Skeletal muscle tissue (tissue), 4 donors: ENCODE results near the gene TOP3B. TPM values are rescaled to one million over a fixed set of nuclear protein-coding genes. Genes with fewer than 3 reads are reported as not detected.

Experiments
- H3K27ac ChIP-seq: one replicate; pipeline ENCODE4 v1.7.0; 2013; ENCODE audit warnings: mild to moderate bottlenecking, low read depth, low read length, inconsistent platforms
- H3K27me3 ChIP-seq, 3 donors: one replicate each; pipeline ENCODE4 v1.7.0; 2013; ENCODE audit warnings: low read length in 3 of 3; ENCODE audit not compliant: control insufficient read depth in 3 of 3, insufficient read depth in 3 of 3
- H3K36me3 ChIP-seq, 3 donors: one replicate each; pipeline ENCODE4 v1.7.0; 2013; ENCODE audit warnings: low read length in 3 of 3; ENCODE audit not compliant: control insufficient read depth in 3 of 3, insufficient read depth in 3 of 3
- H3K4me1 ChIP-seq, 3 donors: one replicate each; pipeline ENCODE4 v1.7.0; 2013; ENCODE audit warnings: low read length in 3 of 3, mild to moderate bottlenecking in 3 of 3; ENCODE audit not compliant: control insufficient read depth in 3 of 3, insufficient read depth in 3 of 3
- H3K4me3 ChIP-seq, 3 donors: one replicate each; pipeline ENCODE4 v1.7.0; 2013; ENCODE audit warnings: low read length in 3 of 3
- H3K9ac ChIP-seq, 3 donors: one replicate each; pipeline ENCODE4 v1.7.0; 2013; ENCODE audit warnings: low read length in 3 of 3, mild to moderate bottlenecking in 3 of 3, moderate library complexity in 2 of 3, low read depth in 1 of 3
- H3K9me3 ChIP-seq, 3 donors: one replicate each; pipeline ENCODE4 v1.7.0; 2013; ENCODE audit warnings: low read length in 3 of 3; ENCODE audit not compliant: control insufficient read depth in 3 of 3
- total RNA-seq: library from RNA; depleted of rRNA; stranded (reverse); fragments of >200 nt; gene quantifications from one replicate; pipeline ENCODE4 v1.2.3, GENCODE V29; 2014
- donor health status: Osteomylitis.

TOP3B gene
- total RNA-seq, 1 donor from 2014 or later: 14.1 TPM

DNA sequence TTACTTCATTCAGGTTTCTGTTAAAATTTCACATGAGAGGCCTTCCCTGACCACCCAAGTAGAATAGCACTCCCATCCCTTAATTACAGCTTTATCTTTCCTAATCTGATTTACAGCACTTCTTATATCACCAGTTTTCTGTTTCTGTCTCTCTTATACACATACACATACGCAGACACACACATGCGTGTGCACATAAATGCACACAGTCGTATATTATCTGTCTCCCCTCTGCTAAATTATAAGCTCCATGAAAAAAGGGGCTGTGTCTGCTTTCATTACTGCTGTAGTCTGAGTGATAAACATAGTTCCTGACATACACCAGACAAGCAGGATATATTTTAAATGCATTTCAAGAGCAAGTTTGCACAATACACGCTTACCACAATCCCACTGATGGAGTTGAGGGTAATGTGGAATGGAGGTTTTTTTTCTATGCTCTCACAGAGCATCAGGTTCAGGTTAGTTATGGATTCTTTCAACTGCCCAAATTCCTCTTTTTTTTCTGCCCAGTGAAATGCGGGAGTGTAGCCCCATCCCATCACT, 13.7 kb upstream of the TOP3B start:
- Histone ChIP-seq H3K4me3 (no peak overlapping the region), H3K9ac (no peak overlapping the region), H3K4me1 (no peaks in the 10 kb centered on the region), H3K9me3 (no peaks in the 10 kb centered on the region), H3K36me3 (no peaks in the 10 kb centered on the region), H3K27me3 (peaks cover 2 to 10% (median 6%) of the 10 kb centered on the region in 3 donors), H3K27ac (no peak overlapping the region)

DNA sequence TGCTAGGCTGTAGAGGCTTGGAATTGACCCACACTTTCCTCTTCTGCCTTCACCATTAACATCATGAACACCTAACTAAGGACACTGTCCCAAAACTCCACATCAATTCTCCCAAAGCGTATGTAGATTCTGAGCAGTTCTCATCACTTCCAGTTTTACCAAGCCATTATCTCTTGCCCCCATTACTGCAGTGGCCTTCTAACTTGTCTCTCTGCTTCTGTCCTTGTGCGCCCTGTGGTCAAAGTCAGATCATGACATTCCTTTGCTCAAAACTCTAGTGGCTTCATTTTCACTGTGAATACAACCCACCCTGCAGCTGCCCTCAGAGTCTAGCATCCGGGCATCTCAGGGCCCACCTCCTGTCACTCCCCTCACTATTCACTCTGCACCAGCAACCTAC, 13.1 kb upstream of the TOP3B start:
- no peaks in the 10 kb centered on the region for H3K9me3 ChIP-seq

DNA sequence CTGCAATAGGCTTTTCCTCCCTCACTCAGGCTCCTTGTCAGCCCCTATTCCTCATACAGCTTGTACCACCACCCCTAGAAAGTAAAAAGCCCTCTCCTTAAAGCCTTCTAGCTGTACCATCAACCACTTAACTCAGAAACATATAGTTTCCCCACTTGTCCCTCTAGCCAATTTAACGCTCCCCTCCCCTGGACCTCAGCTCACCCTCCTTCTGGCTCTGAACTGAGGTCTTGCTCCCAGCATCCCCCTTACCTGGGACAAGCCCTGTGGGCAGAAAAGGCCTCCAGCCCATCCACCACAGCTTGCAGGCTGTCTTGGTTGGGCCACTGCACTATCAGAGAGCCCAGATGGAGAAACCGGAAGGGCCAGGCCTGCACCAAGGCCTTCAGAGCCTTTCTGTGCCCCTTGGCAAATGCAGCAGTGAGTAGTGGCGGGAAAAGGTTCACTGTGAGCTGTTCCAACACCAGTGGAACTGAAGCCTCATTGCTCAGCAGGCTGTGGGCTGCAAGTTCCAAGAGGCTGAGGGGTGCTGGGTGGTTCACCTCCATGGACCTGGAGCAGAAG, 12.4 kb upstream of the TOP3B start:
- no peaks in the 10 kb centered on the region for H3K9me3 ChIP-seq
- H3K36me3 ChIP-seq: no peaks in the 10 kb centered on the region
- no peak overlapping the region for H3K4me3 ChIP-seq
- H3K27me3 ChIP-seq: peaks cover 4 to 19% (median 6%) of the 10 kb centered on the region in 3 donors
- no peak overlapping the region for H3K27ac ChIP-seq
- H3K4me1 ChIP-seq: no peaks in the 10 kb centered on the region
- H3K9ac ChIP-seq: no peak overlapping the region

More for the DNA sequence above, 13.1 kb upstream of the TOP3B start:
- no peaks in the 10 kb centered on the region for H3K36me3 ChIP-seq
- no peak overlapping the region for H3K4me3 ChIP-seq
- no peak overlapping the region for H3K9ac ChIP-seq
- peaks cover 4 to 15% (median 6%) of the 10 kb centered on the region in 3 donors for H3K27me3 ChIP-seq
- no peaks in the 10 kb centered on the region for H3K4me1 ChIP-seq
- H3K27ac ChIP-seq: no peak overlapping the region

DNA sequence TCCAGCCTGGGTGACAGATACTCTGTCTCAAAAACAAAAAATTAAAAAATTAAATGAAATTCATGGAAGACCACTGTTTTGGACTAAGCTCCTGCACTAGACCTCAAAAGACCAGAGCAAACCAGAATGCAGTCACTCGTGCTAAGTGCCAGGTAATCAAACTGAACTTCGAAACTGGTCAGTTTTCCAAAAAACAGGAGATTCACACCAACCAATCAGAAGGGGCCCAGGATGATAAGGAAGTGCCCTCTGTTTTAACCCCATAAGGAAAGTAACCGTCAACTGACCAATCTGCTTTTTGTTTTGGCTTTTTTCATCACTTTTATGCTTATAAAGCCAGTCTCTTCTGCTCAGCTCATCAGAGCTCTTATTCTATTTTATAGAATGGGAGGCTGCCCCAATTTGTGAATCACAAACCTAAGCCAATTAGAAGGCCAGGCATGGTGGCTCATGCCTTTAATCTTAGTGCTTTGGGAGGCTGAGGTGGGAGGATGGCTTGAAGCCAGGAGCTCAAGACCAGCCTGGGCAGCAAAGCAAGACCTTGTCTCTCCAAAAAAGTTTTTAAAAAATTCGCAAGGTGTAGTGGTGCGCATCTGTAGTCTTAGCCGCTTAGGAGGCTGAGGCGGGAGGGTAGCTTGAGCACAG, 10.1 kb upstream of the TOP3B start:
- Histone ChIP-seq H3K4me3 (no peak overlapping the region), H3K9me3 (no peaks in the 10 kb centered on the region), H3K4me1 (no peaks in the 10 kb centered on the region), H3K9ac (no peak overlapping the region), H3K36me3 (no peaks in the 10 kb centered on the region), H3K27ac (no peak overlapping the region), H3K27me3 (peaks cover 4 to 17% (median 6%) of the 10 kb centered on the region in 3 donors)

DNA sequence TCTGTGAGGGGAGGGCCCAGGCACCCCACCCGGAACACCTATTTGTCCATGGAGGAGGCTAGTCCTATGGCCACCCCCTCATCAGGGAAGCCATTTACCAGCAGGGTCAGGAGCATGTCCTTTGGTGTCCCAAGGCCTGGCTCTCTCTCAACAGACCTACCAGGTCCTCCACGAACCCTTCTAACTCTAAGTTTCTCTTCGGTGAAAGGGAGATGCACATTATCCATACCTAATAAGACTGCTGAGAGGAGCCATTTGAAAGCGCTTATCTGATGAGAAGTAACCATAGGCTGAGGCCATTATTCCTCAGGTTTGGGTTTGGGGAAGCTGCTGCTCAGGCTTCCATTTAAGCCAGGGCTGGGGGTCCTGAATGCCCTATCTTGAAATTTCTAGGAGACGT, 9.2 kb upstream of the TOP3B start:
- Histone ChIP-seq H3K4me1 (no peaks in the 10 kb centered on the region), H3K4me3 (no peak overlapping the region), H3K27me3 (peaks cover 4 to 17% (median 6%) of the 10 kb centered on the region in 3 donors), H3K9ac (no peak overlapping the region), H3K27ac (no peak overlapping the region), H3K9me3 (no peaks in the 10 kb centered on the region), H3K36me3 (no peaks in the 10 kb centered on the region)

DNA sequence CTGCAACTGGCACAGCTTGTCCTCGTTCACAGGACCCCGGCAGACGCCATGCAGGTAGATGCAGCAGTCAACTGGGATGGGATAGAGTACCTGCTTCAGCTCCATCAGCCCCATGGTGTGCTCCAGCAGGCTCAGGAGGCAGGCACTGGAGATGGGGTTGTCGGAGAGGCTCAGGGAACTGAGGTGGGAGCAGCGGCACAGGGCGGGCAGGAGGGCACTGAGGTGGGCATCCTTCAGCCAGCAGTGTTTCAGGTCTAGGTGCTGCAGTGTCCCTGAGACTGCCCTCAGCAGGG, 8.7 kb upstream of the TOP3B start:
- Histone ChIP-seq H3K9me3 (no peaks in the 10 kb centered on the region), H3K4me1 (no peaks in the 10 kb centered on the region), H3K27me3 (peaks cover 4 to 17% (median 6%) of the 10 kb centered on the region in 3 donors), H3K4me3 (no peak overlapping the region), H3K9ac (no peak overlapping the region), H3K27ac (no peak overlapping the region), H3K36me3 (no peaks in the 10 kb centered on the region)

DNA sequence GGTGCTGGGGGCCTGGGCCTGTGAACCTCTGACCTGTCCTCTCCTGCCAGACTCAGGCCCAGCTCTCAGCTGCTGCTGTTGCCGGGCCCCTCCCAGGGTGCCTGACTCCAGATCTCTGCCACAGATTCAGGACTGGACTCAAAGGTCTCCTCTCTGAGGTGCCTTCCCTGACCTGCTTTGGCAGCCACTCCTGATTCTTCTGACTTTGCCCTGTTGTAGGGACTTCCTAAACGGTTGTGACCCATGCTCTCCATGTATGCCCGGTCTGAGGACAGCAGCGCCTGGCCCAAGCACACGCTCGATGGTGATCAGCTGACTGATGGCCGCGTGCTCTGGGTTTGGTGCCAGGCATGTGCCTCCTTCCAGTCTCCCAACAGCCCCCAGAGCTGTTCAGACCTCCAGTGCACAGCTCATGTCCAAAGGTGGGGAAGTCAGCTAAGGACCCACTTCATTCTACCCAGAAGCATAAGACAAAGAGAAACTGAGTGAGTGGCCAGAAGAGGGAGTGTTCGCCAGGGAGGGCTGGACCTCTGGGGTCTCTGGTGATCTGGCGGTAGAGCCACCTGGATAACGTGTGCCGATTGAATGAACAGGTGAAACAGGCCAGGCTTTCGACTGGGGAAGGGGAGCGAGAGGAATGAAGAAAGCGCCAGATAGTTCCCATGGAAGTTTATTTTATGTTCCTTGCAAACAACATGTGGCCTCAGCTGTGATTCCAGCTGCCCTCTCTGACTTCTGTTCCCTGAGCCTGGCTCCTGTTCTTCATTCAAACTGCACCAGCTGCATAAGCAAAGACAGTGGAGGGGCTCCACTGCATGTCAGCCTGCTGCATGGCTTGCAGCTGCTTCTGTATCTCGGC, 8.1 kb upstream of the TOP3B start:
- Histone ChIP-seq H3K27ac (no peak overlapping the region), H3K9ac (no peak overlapping the region), H3K36me3 (no peaks in the 10 kb centered on the region), H3K4me1 (no peaks in the 10 kb centered on the region), H3K4me3 (no peak overlapping the region), H3K9me3 (no peaks in the 10 kb centered on the region), H3K27me3 (peaks cover 4 to 17% (median 6%) of the 10 kb centered on the region in 3 donors)

DNA sequence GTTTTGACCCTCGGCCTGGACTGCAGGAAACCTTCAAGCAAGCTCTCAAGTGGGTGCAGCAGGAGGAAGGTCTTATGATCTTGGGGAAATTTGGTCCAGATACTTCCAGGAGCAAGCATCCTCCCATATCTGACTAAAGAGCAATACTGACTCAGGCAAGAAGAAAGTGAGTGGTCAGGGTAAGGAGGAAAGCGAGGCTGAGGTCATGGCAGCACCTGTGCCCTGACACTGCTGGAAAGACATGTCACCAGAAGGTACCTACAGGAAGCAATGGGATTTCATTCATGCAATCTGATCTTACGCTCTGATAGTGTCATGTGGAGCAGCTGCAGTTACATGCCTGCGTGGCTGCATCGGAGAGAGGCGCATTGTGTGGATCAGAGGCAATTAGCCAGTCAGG, 6.5 kb upstream of the TOP3B start:
- no peak overlapping the region for H3K9ac ChIP-seq
- no peak overlapping the region for H3K4me3 ChIP-seq
- no peaks in the 10 kb centered on the region for H3K9me3 ChIP-seq
- H3K36me3 ChIP-seq: no peaks in the 10 kb centered on the region
- H3K27ac ChIP-seq: no peak overlapping the region
- peaks cover 4 to 17% (median 6%) of the 10 kb centered on the region in 3 donors for H3K27me3 ChIP-seq
- no peaks in the 10 kb centered on the region for H3K4me1 ChIP-seq

DNA sequence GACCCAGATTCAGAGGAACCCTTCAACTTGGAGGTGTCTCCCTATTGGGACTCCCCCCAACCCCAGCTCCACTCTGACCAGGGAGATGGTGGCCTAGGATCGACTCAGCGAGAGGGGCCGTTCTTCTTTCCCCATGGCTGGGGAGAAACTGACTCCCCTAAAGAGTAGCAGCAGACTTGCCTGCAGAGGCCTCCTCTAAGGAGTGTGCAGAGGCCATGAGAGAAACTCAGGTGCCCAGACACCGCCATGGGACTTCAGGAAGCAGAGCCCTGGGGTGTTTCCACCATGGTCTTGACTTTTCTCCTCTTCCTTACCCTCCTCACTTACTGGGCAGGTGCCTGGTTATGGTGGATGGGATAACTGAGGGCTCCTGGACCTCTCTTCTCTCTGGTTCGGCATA, 2.6 kb upstream of the TOP3B start:
- H3K36me3 ChIP-seq: peaks cover 1 to 2% (median 2%) of the 10 kb centered on the region in 3 donors
- H3K4me1 ChIP-seq: peaks cover 9 to 19% (median 10%) of the 10 kb centered on the region in 3 donors
- no peaks in the 10 kb centered on the region for H3K9me3 ChIP-seq
- no peak overlapping the region for H3K4me3 ChIP-seq
- H3K9ac ChIP-seq: no peak overlapping the region
- H3K27me3 ChIP-seq: peaks cover 0 to 4% (median 0%) of the 10 kb centered on the region in 3 donors
- H3K27ac ChIP-seq: no peak overlapping the region

DNA sequence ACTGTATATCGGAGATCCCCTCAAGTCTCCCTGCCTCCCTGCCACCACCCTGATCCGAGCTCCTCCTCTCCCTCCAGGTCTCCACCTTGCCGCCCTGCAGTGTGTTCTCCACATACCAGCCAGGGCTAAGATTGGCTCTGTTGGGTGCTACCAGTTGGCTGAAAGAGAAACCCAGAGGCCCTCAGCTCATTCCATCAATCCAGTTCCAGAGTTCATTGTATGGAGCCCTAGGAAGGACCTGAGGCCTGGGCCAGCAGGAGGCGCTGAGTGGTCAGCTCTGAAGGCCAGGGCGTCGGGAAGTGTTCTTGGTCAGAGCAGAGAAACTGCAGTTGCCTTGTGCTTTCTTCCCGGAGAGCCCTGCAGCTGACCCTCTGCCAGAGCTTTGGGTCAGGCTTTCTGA, 2.2 kb upstream of the TOP3B start:
- Histone ChIP-seq H3K9me3 (no peaks in the 10 kb centered on the region), H3K27me3 (peaks cover 0 to 2% (median 0%) of the 10 kb centered on the region in 3 donors), H3K4me3 (no peak overlapping the region), H3K36me3 (peaks cover 2% of the 10 kb centered on the region in 3 donors), H3K9ac (no peak overlapping the region), H3K27ac (no peak overlapping the region), H3K4me1 (peaks cover 9 to 19% (median 10%) of the 10 kb centered on the region in 3 donors)
